OCI-LY1 (cell line): Measurements from ENCODE around the gene SSBP3.

ENCODE experiments used
- H2AFZ ChIP-seq: fragments of 200-600 bp; sonication (generic), shearing (Covaris generic); 2 replicates; pipeline ENCODE4 v1.6.0; 2014; ENCODE audit warnings: antibody characterized with exemption, mild to moderate bottlenecking, low read length
- H3F3A ChIP-seq: fragments of 200-600 bp; sonication (generic), shearing (Covaris generic); 2 replicates; pipeline ENCODE4 v1.6.0; 2014; ENCODE audit warnings: mild to moderate bottlenecking, antibody characterized with exemption, low read length, moderate library complexity; ENCODE audit not compliant: insufficient read depth
- H3K27ac ChIP-seq: fragments of 200-600 bp; sonication (generic); 2 replicates; pipeline ENCODE4 v1.5.1; 2014; ENCODE audit warnings: low read length, mixed run types, mild to moderate bottlenecking, low read depth; ENCODE audit not compliant: poor library complexity, severe bottlenecking
- H3K27me3 ChIP-seq: fragments of 200-600 bp; sonication (generic); 2 replicates; pipeline ENCODE4 v1.6.0; 2014; ENCODE audit warnings: antibody characterized with exemption, mild to moderate bottlenecking, low read length, moderate library complexity; ENCODE audit not compliant: insufficient read depth
- H3K36me3 ChIP-seq: fragments of 200-600 bp; sonication (generic); 2 replicates; pipeline ENCODE4 v1.6.1; 2014; ENCODE audit warnings: mild to moderate bottlenecking, antibody characterized with exemption, low read length, moderate library complexity, mixed read lengths; ENCODE audit not compliant: insufficient read depth
- H3K4me1 ChIP-seq: fragments of 200-600 bp; sonication (generic); 2 replicates; pipeline ENCODE4 v1.5.1; 2014; ENCODE audit warnings: mild to moderate bottlenecking, low read length, moderate library complexity; ENCODE audit not compliant: insufficient read depth, severe bottlenecking
- H3K4me2 ChIP-seq: fragments of 200-600 bp; sonication (generic), shearing (Covaris generic); 2 replicates; pipeline ENCODE4 v1.6.1; 2014; ENCODE audit warnings: low read length
- H3K4me3 ChIP-seq: fragments of 200-600 bp; sonication (generic); 2 replicates; pipeline ENCODE4 v1.5.1; 2014; ENCODE audit warnings: low read length, low read depth, mild to moderate bottlenecking, mixed read lengths; ENCODE audit not compliant: poor library complexity, severe bottlenecking
- H3K79me2 ChIP-seq: fragments of 200-600 bp; shearing (Covaris generic); 2 replicates; pipeline ENCODE4 v1.6.1; 2016; ENCODE audit warnings: mixed run types, low read length, mixed read lengths; ENCODE audit not compliant: insufficient read depth
- H3K9ac ChIP-seq: fragments of 200-600 bp; sonication (generic), shearing (Covaris generic); 2 replicates; pipeline ENCODE4 v1.6.1; 2014; ENCODE audit warnings: mild to moderate bottlenecking, low read length, mixed read lengths
- H3K9me2 ChIP-seq: fragments of 200-600 bp; sonication (generic), shearing (Covaris generic); 2 replicates; pipeline ENCODE4 v1.6.1; 2014; ENCODE audit warnings: low read depth, mild to moderate bottlenecking, low read length, mixed read lengths
- H3K9me3 ChIP-seq: fragments of 200-600 bp; shearing (Covaris generic); 2 replicates; pipeline ENCODE4 v1.6.1; 2014; ENCODE audit warnings: low read length, mixed read lengths
- H4K20me1 ChIP-seq: fragments of 200-600 bp; sonication (generic), shearing (Covaris generic); 2 replicates; pipeline ENCODE4 v1.6.0; 2016; ENCODE audit warnings: mild to moderate bottlenecking, low read length; ENCODE audit not compliant: insufficient read depth
- CTCF ChIP-seq: fragments of 200-600 bp; sonication (generic), shearing (Covaris generic); IDR thresholded peaks from 2 replicates; pipeline ENCODE4 v1.5.1; 2017; ENCODE audit warnings: mild to moderate bottlenecking, antibody characterized with exemption, low read length, moderate library complexity, mixed read lengths
- EZH2 ChIP-seq: fragments of 200-600 bp; sonication (generic), shearing (Covaris generic); IDR thresholded peaks from 2 replicates; pipeline ENCODE4 v1.8.0; 2017; ENCODE audit warnings: borderline replicate concordance, mixed run types, mild to moderate bottlenecking, antibody characterized with exemption, low read length, moderate library complexity, mixed read lengths

The SSBP3 gene

GRCh38 chr1:54407154-54407403 is 885 bp upstream of the SSBP3 start:
- peak overlapping the region; percentile 79 for H3K27ac ChIP-seq
- no peaks in the 10 kb centered on the region for H3K9me3 ChIP-seq
- H3K79me2 ChIP-seq: no peaks in the 10 kb centered on the region
- peaks cover 45% of the 10 kb centered on the region for H3K4me1 ChIP-seq
- H3K4me3 ChIP-seq: peak overlapping the region; percentile 92
- H4K20me1 ChIP-seq: no peaks in the 10 kb centered on the region
- peak overlapping the region; percentile 80 for H3K9ac ChIP-seq
- H3K36me3 ChIP-seq: no peaks in the 10 kb centered on the region
- no peaks in the 10 kb centered on the region for H3F3A ChIP-seq
- TF ChIP-seq EZH2 (no peak), CTCF (no peak)
- H3K27me3 ChIP-seq: 0 out of 2 replicates have a peak, but pooled peaks cover 3% of the 10 kb centered on the region
- H3K4me2 ChIP-seq: peak overlapping the region; percentile 85
- H3K9me2 ChIP-seq: no peaks in the 10 kb centered on the region
- H2AFZ ChIP-seq: 0 out of 2 replicates have a peak overlapping the region, but pooled peaks have one; percentile 8

- Histone ChIP-seq H3K4me1 (peaks cover 45% of the 10 kb centered on the region), H3K27me3 (0 out of 2 replicates have a peak, but pooled peaks cover 3% of the 10 kb centered on the region), H3K27ac (no peak overlapping the region), H3K4me2 (peak overlapping the region; percentile 45; the same call in 1 of the 2 replicates), H4K20me1 (no peaks in the 10 kb centered on the region), H3F3A (no peaks in the 10 kb centered on the region), H3K9me3 (no peaks in the 10 kb centered on the region), H3K79me2 (no peaks in the 10 kb centered on the region), H3K4me3 (peak overlapping the region; percentile 68), H2AFZ (no peak overlapping the region), H3K9me2 (no peaks in the 10 kb centered on the region), H3K36me3 (peaks cover 12% of the 10 kb centered on the region), H3K9ac (no peak overlapping the region)
- TF ChIP-seq EZH2: no peak
- no peak for TF ChIP-seq CTCF
Observed at GRCh38 chr1:54405898-54406293, 298 bp downstream of the SSBP3 start.

- Histone ChIP-seq H3K27ac (no peak overlapping the region), H4K20me1 (no peaks in the 10 kb centered on the region), H3F3A (no peaks in the 10 kb centered on the region), H3K9ac (peak overlapping the region; percentile 47; the same call in 1 of the 2 replicates), H3K36me3 (peaks cover 18% of the 10 kb centered on the region), H3K9me3 (no peaks in the 10 kb centered on the region), H3K4me2 (peak overlapping the region; percentile 88), H3K9me2 (no peaks in the 10 kb centered on the region), H3K4me3 (peak overlapping the region; percentile 68), H3K4me1 (peaks cover 45% of the 10 kb centered on the region), H2AFZ (no peak overlapping the region), H3K79me2 (no peaks in the 10 kb centered on the region), H3K27me3 (0 out of 2 replicates have a peak, but pooled peaks cover 3% of the 10 kb centered on the region)
- no peak for TF ChIP-seq EZH2
Observed at GRCh38 chr1:54404939-54405897, 976 bp downstream of the SSBP3 start.
